Stomach (tissue), 9 donors: ENCODE data around the gene KPNA5. TPM values are rescaled to one million over a fixed set of nuclear protein-coding genes. Genes with fewer than 3 reads are reported as not detected.
"Not testable (repeated sequence)": the region's sequence is repeated elsewhere in the genome, so short reads cannot be mapped to it uniquely, and the experiment has no call there.

Experiments
- DNase-seq, 2 donors: peaks; one replicate each; pipeline versions ENCODE4 v3.0.0 to v3.0.0-alpha.2; 2013 to 2019
- H3K27ac ChIP-seq, 5 donors: fragments of 200-600 bp in 4 of 5; sonication (generic) in 4 of 5; one replicate each; pipeline ENCODE4 v1.5.1; 2013 to 2019; ENCODE audit warnings: mild to moderate bottlenecking in 1 of 5, moderate library complexity in 1 of 5
- H3K27me3 ChIP-seq, 3 donors: fragments of 200-600 bp; sonication (generic); one replicate each; pipeline ENCODE4 v1.5.1; 2017 to 2019; ENCODE audit warnings: mixed run types in 1 of 3
- H3K36me3 ChIP-seq, 4 donors: fragments of 200-600 bp; sonication (generic); 1 replicate in 3 of 4; 2 replicates in 1 of 4; pipeline ENCODE4 v1.5.1; 2016 to 2019
- H3K4me1 ChIP-seq, 4 donors: fragments of 200-600 bp; sonication (generic); one replicate each; pipeline ENCODE4 v1.5.1; 2016 to 2019
- H3K4me3 ChIP-seq, 4 donors: fragments of 200-600 bp; sonication (generic) in 3 of 4; one replicate each; pipeline ENCODE4 v1.5.1; 2016 to 2019; ENCODE audit warnings: mild to moderate bottlenecking in 1 of 4
- H3K9me3 ChIP-seq, 4 donors: fragments of 200-600 bp; sonication (generic); one replicate each; pipeline ENCODE4 v1.5.1; 2016 to 2019
- CTCF ChIP-seq, 7 experiments: fragments of 450-650 bp in 4 of 7; fragments of 200-600 bp in 3 of 7; sonication (generic) in 3 of 7; IDR thresholded peaks; one replicate each; pipeline ENCODE4 v1.5.1; 2016 to 2019; ENCODE audit warnings: antibody characterized with exemption in 7 of 7, control low read depth in 2 of 7, mild to moderate bottlenecking in 1 of 7
- EP300 ChIP-seq: sonication (generic); formaldehyde crosslinking; IDR thresholded peaks from one replicate; pipeline ENCODE4 v1.6.1; 2017; ENCODE audit warnings: antibody characterized with exemption
- POLR2A ChIP-seq, 4 donors: fragments of 450-650 bp; IDR thresholded peaks; one replicate each; pipeline ENCODE4 v1.6.1; 2016; ENCODE audit warnings: antibody characterized with exemption in 4 of 4, control low read depth in 2 of 4, mild to moderate bottlenecking in 1 of 4, moderate library complexity in 1 of 4
- POLR2AphosphoS5 ChIP-seq, 3 donors: sonication (generic); formaldehyde crosslinking; IDR thresholded peaks; one replicate each; pipeline ENCODE4 v1.6.1; 2016; ENCODE audit warnings: antibody characterized with exemption in 3 of 3
- WGBS, 5 donors: extraction: QIAGEN DNeasy Blood & Tissue Kit in 3 of 5; methylation state at CpG; one replicate each; pipeline versions ENCODE4 v1.1.5 to v1.1.7; 2013 to 2018; 5-methylcytosine and 5-hydroxymethylcytosine counted together
- intact Hi-C: fragments of 100-400 bp; cut with DNase I; formaldehyde crosslinking; loops from one replicate; pipeline ENCODE4 v1.15.1; 2023; ENCODE audit warnings: low total_unique reads
- polyA plus RNA-seq, 3 donors: library from polyadenylated mRNA; stranded (reverse); fragments of 200-250 nt; gene quantifications; one replicate each; pipeline ENCODE4 v1.2.3, GENCODE V29; 2013
- total RNA-seq, 5 donors: library from RNA; depleted of rRNA; stranded (reverse); fragments of >200 nt; gene quantifications; one replicate each; pipeline versions ENCODE4 v1.1.0 to v1.2.3, GENCODE V29; 2014 to 2016
- donor health status: healthy with polysubstance abuse.
- donor health status: Bipolar disorder and iron deficiency.
- donor health status: healthy.

Gene KPNA5
- total and polyA plus RNA-seq, 8 donors: 1.5 to 37.9 (median 3.5) TPM

DNA sequence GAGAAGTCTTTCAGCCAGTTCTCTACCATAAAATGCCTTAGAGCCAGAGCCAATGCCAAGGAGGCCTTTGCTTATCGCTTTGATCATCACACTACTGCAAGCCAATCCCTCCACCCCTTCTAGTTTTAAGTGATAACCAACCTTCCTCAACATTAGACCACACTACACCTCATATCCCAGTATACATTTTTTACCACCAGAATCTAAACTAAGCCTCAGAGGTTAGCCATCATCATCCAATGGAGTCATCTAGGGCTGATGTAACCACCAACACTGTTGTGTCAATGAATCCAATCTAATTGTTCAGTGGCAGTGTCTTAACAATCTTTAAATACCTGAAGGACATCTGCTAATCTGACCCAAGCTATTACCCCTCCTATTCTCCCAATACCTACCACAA, 18.8 kb upstream of the KPNA5 start:
- no peaks in the 10 kb centered on the region for H3K9me3 ChIP-seq
- no peaks in the 10 kb centered on the region for H3K27me3 ChIP-seq
- no peak for DNase-seq
- WGBS, 5 donors: 92 to 100% (median 96%) methylated on average over 1 of the region's 1 CpG
- intact Hi-C loops: no loop called here
- peaks cover 7 to 20% (median 15%) of the 10 kb centered on the region in 4 donors for H3K36me3 ChIP-seq
- TF ChIP-seq POLR2AphosphoS5 (IDR thresholded peaks at IDR 0.05) (no peak), EP300 (no peak), CTCF (IDR thresholded peaks at IDR 0.05) (no peak)
- H3K4me3 ChIP-seq: no peak overlapping the region
- peaks cover 6 to 48% (median 17%) of the 10 kb centered on the region in 4 donors for H3K4me1 ChIP-seq
- no peak overlapping the region for H3K27ac ChIP-seq

- Histone ChIP-seq H3K36me3 (peaks cover 0 to 9% (median 4%) of the 10 kb centered on the region in 4 donors), H3K27me3 (no peaks in the 10 kb centered on the region), H3K27ac (no peak overlapping the region), H3K4me3 (no peak overlapping the region), H3K9me3 (no peaks in the 10 kb centered on the region), H3K4me1 (peaks cover 10 to 56% (median 23%) of the 10 kb centered on the region in 4 donors)
- TF ChIP-seq CTCF (IDR thresholded peaks at IDR 0.05) (no peak), POLR2A (IDR thresholded peaks at IDR 0.05) (no peak), EP300 (no peak), POLR2AphosphoS5 (IDR thresholded peaks at IDR 0.05) (no peak)
- intact Hi-C loops: no loop called here
- 95 to 98% (median 96%) methylated on average over 3 of the region's 3 CpGs for WGBS, 5 donors
- DNase-seq: no peak
Observed at GRCh38 chr6:116663308-116663707, 17.7 kb upstream of the KPNA5 start.

- H3K27ac ChIP-seq, intact Hi-C loops, H3K9me3 ChIP-seq, H3K36me3 ChIP-seq, H3K4me3 ChIP-seq, DNase-seq, H3K27me3 ChIP-seq: not testable (repeated sequence)
- peaks cover 10 to 56% (median 23%) of the 10 kb centered on the region in 4 donors for H3K4me1 ChIP-seq
- WGBS, 5 donors: 93 to 100% (median 99%) methylated on average over 2 of the region's 2 CpGs
Observed at GRCh38 chr6:116664169-116664568, 16.8 kb upstream of the KPNA5 start.

- TF ChIP-seq POLR2A (IDR thresholded peaks at IDR 0.05) (no peak), CTCF (IDR thresholded peaks at IDR 0.05) (no peak), POLR2AphosphoS5 (IDR thresholded peaks at IDR 0.05) (no peak), EP300 (no peak)
- no peak overlapping the region for H3K27ac ChIP-seq
- H3K9me3 ChIP-seq: no peaks in the 10 kb centered on the region
- H3K27me3 ChIP-seq: no peaks in the 10 kb centered on the region
- H3K4me3 ChIP-seq: no peak overlapping the region
- H3K4me1 ChIP-seq: peaks cover 10 to 56% (median 23%) of the 10 kb centered on the region in 4 donors
- H3K36me3 ChIP-seq: no peaks in the 10 kb centered on the region
- intact Hi-C loops: no loop called here
- DNase-seq: no peak
- WGBS, 5 donors: 81 to 89% (median 86%) methylated on average over 7 of the region's 7 CpGs
Observed at GRCh38 chr6:116665464-116665863, 15.5 kb upstream of the KPNA5 start.

DNA sequence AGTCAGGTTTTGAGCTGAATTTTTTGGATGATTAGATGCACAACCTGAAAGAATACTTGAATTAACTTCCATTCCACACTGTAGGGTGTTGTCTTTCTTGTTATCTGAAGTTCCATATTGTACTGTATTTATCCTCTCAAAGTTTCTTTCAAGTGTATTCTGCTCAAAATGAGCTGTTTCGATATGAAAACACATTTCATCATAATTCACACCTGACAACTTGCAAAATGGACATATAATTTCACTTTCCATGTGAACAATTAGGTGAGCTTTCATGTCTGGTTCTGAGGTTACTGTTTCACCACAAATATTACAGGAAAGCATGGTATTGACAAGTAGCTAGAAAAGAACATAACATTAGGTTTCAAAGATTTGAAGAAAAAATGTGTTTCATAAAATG, 14.1 kb upstream of the KPNA5 start:
- DNase-seq: no peak
- 58 to 74% (median 66%) methylated on average over 1 of the region's 1 CpG for WGBS, 5 donors
- Histone ChIP-seq H3K4me1 (peaks cover 10 to 50% (median 23%) of the 10 kb centered on the region in 4 donors), H3K36me3 (no peaks in the 10 kb centered on the region), H3K27me3 (no peaks in the 10 kb centered on the region), H3K9me3 (no peaks in the 10 kb centered on the region), H3K27ac (no peak overlapping the region), H3K4me3 (no peak overlapping the region)
- no peak for TF ChIP-seq EP300
- TF ChIP-seq POLR2AphosphoS5 (IDR thresholded peaks at IDR 0.05): no peak
- no peak for TF ChIP-seq CTCF (IDR thresholded peaks at IDR 0.05)
- no peak for TF ChIP-seq POLR2A (IDR thresholded peaks at IDR 0.05)
- intact Hi-C loops: no loop called here
